ENCODE measurements around the gene HBP1.
"Not testable (repeated sequence)": the region's sequence is repeated elsewhere in the genome, so short reads cannot be mapped to it uniquely, and the experiment has no call there.

The HBP1 gene

GRCh38 chr7:107186240-107186639 is 17.4 kb downstream of the HBP1 start:
- DNase-seq, result no peak

- no peak for DNase-seq
These were observed 19.0 kb downstream of the HBP1 start for GRCh38 chr7:107187774-107188173.

- no peak for DNase-seq
These were observed 21.3 kb downstream of the HBP1 start for GRCh38 chr7:107190090-107190489.

GRCh38 chr7:107194052-107194451 is 25.2 kb downstream of the HBP1 start:
- no peak for DNase-seq

- no peak for DNase-seq
These were observed 28.2 kb downstream of the HBP1 start for GRCh38 chr7:107196834-107197610.

GRCh38 chr7:107201795-107202450 is 33.1 kb downstream of the HBP1 start:
- peak; percentile 29 for DNase-seq

- DNase-seq, result no peak
These were observed 34.8 kb downstream of the HBP1 start for GRCh38 chr7:107203607-107204006.

- no peak for DNase-seq
These were observed 37.3 kb downstream of the HBP1 start for GRCh38 chr7:107206136-107206535.

- DNase-seq, result no peak
These were observed 37.9 kb downstream of the HBP1 start for GRCh38 chr7:107206706-107207105.

- no peak for DNase-seq
These were observed 38.7 kb downstream of the HBP1 start for GRCh38 chr7:107207459-107207858.

GRCh38 chr7:107208024-107208521 is 39.3 kb downstream of the HBP1 start:
- DNase-seq, result no peak

GRCh38 chr7:107208563-107208962 is 39.8 kb downstream of the HBP1 start:
- DNase-seq, result no peak

GRCh38 chr7:107209565-107209964 is 40.8 kb downstream of the HBP1 start:
- no peak for DNase-seq

- no peak for DNase-seq
These were observed 41.6 kb downstream of the HBP1 start for GRCh38 chr7:107210400-107210799.

- DNase-seq, result no peak
These were observed 43.9 kb downstream of the HBP1 start for GRCh38 chr7:107212725-107213124.

- DNase-seq, result no peak
These were observed 44.5 kb downstream of the HBP1 start for GRCh38 chr7:107213193-107213788.

- no peak for DNase-seq
These were observed 45.1 kb downstream of the HBP1 start for GRCh38 chr7:107213945-107214344.

GRCh38 chr7:107219563-107220244 is 50.9 kb downstream of the HBP1 start:
- no peak for DNase-seq

- DNase-seq, result no peak
These were observed 51.6 kb downstream of the HBP1 start for GRCh38 chr7:107220356-107220755.

- DNase-seq, result not testable (repeated sequence)
These were observed 52.0 kb downstream of the HBP1 start for GRCh38 chr7:107220806-107221205.

- no peak for DNase-seq
These were observed 55.8 kb downstream of the HBP1 start for GRCh38 chr7:107224374-107225223.

GRCh38 chr7:107228291-107228690 is 59.5 kb downstream of the HBP1 start:
- no peak for DNase-seq
